NCI-H748 (cell line): Measurements from ENCODE around the gene CADM1.
A peak's percentile ranks its signal among the peaks of the same experiment; 100 is the strongest.

ENCODE experiments used
- DNase-seq: peaks from one replicate; lab custom pipeline; 2025; ENCODE audit not compliant: unreplicated experiment; lab: John Stamatoyannopoulos, UW

The CADM1 gene

GRCh38 chr11:115290479-115290878 is 213.7 kb downstream of the CADM1 start:
- no peak for DNase-seq

GRCh38 chr11:115287266-115287665 is 216.9 kb downstream of the CADM1 start:
- DNase-seq = peak; percentile 7

DNA sequence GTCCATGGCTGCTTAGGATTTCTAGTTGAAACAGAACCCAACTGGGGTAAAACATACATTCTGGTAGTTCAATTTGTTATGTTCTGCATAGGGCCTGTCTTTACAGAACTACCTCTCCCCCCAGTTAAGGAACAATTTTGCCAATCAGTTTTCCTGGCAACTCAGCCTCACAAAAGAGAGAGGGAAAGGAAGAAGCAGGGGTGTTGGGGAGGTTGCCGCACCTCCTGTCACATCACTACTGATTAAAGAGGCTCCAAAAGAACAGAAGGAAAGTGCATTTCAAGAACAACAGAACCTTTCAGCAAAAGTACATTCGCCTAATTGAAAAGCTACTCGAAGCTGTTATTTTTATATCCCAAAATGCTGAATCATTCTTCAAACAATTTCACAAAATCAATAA is 217.6 kb downstream of the CADM1 start:
- DNase-seq = no peak

DNA sequence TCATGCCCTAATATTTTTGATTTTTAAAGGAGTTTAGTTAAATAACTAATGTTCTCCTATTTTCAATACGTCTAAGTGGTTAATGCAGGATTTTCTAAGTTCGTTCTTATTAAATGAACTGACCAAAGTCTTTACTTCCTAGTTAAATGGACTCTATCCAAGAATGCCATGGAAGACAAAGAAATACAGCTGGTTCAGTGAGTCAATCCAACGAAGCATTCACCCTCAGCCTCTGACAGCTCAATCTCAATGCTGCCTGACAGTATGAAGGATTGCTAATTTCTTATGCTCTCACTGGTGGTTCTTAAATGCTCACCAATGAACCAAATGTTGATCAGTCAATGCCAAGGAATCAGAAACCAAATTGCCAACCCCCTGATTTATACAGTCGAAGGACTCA is 219.4 kb downstream of the CADM1 start:
- DNase-seq = no peak

DNA sequence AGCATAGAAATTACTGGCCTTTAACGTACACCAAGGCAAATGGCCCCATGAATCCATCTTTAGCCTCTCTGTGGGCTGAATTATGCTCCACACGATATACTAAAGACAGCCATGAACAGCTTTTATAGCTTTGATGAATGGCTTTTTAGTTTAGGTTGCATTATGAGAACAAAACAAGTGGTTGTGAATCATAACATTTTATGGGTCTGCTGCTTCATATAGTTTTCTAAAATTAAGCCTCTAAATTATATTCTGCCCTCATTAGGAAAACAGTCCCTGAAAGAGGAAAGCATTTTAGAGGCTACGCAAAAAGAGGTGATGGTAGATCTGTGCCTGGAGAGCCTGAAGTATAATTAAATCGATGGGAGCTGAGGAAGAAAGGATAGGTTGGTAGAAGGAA is 221.3 kb downstream of the CADM1 start:
- DNase-seq = no peak

- DNase-seq = no peak
These were observed 223.4 kb downstream of the CADM1 start for GRCh38 chr11:115280775-115281174.

DNA sequence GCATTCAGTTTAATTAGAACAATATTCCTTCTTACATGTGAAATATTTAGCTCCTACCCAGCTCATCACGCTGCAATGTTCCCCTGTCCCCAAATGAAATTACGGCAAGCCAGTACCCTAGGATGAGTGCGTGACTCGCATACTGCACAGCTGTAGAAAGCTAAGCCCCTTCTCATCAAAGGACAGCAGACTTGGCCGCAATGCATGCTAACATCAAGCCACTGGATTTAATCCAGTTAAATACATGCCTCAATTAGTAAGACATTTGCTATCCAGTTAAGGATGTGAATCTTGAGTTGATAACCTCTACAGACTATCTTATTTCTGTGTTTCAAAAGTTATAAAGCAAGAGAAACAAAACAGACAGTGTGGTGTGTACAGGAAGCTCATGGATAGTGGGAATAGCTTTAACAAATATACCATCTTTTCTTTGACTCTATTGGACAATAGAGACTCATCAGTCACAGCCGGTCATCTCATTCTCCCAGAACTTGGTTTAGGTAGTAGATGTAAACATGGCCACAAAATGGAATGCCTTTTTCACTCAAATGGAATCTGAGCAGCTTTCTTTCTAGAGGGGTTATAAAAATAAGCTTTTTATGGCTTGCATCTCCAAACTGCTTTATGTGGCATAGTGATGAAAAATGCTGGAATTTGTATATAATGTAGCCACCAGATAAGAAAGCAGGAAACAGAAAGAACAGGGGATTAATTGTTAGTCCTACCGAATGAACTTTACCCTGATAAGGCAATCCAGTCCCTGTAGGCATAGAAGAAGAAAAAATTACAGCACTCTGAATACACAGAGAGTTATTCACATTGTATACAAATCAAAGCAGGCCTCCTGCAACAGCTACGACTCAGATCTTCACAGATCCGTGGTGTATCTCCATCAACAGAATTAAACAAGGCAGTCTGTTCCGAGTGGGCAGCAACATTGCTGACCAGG is 224.1 kb downstream of the CADM1 start:
- no peak for DNase-seq

DNA sequence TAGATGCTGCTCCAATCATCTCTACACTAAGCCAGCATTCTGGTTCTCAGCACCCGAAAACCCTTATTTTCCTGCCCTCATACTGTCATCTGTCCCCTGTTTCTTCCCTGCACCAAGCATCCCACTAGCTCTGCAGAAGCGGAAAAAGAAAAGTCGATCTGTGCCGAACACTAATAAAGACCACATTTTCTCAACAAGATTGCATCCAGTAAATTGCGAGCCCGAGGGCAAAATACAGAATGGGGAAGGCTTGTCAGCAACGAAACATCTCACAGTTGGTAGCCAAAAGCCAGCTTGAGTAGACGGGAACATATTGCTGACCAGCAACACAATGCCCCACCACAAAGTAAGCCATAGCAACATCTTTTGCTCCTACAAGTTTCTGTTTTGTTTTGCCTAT is 227.4 kb downstream of the CADM1 start:
- no peak for DNase-seq

DNA sequence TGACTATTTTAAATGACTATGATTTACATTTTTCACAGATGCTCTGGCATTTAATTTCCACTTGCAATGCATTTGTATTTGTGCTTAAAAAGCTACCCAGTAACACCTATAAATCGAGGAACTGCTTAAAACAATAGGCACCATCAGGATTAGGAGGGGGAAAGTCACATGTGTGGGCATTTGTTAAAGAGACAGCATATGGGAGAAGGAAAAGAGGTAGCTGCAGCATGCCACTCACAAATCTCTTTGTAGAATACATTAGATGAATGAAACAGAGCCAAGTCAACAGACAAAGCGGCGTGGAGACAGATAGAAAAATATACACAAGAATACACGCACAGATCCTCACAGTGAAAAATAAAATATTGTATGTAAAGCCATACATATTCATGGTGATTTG is 228.0 kb downstream of the CADM1 start:
- no peak for DNase-seq

DNA sequence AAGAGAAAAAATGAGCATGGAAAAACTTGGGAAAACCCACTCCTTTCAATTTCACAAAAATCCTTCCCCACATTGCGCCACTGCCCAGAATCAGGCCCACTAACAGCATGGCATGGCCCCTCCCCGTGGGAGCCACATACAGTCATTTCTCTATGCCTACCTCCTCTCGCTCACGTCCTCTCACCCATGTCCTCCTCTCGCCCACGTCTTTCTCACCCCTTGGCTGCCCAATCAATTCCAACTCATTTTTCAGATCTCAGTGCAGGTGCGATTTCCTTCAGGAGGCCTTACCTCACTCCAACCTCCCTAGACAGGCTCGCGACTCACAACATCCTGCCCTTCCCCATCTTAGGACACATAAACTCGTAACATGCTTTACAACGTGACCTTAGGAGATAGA is 229.2 kb downstream of the CADM1 start:
- DNase-seq = no peak

DNA sequence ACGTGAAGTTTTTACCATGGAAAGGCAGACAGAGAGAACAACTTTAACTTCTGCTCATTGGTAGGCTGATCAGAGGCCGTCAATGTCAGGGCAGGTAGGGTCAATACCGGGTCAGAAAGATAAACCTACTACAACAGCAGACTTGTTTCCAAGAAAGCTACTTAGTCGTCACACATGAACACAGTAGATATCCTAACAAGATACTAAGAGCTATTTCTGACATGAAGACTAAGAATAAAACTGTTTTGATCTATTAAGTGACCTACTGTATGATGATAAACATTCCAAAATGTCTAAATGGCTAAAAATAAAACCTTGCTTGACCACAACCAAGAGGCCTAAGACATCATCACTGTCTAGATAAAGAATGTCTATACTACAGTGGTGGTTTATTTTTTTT is 231.3 kb downstream of the CADM1 start:
- DNase-seq = no peak

DNA sequence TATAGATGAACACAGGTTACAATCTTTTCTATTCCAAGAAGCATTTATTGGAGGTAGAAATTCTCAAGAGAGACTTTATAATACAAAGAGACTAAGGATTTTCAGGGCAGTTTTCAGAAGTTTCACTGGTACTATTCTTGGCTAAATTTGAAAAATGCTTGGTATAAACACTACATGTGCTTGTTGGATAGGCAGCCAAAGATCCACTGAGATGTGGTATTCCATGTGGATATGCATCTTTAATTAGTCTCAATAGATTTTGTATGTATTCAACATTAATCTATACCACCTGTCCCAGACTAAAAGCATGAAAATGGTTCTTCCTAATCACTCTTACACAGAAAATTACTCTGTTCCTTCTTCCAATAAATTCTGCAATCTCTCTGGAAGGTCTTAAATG is 232.6 kb downstream of the CADM1 start:
- no peak for DNase-seq

- DNase-seq = no peak
These were observed 234.8 kb downstream of the CADM1 start for GRCh38 chr11:115269191-115269950.

DNA sequence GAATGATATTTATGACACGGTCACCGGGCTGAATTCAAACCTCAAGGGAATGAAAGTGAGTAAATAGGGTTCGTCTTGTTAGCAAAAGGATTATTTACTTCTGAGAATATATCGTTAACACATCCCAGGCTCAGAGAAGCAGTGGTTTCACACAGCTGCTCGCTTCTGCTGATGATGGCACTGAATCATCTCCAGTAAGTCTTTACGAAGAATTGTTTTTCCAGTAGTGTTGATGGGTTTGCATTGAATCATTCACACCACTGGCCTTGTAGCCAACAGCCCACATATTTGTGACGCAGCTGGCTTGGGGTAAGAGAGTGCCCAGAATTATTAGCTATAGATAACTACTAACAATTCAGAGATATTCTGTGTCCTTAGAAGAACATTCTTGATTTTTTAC is 236.3 kb downstream of the CADM1 start:
- DNase-seq = no peak

- DNase-seq = peak; percentile 28
These were observed 236.9 kb downstream of the CADM1 start for GRCh38 chr11:115267238-115267781.

GRCh38 chr11:115266066-115266639 is 238.1 kb downstream of the CADM1 start:
- no peak for DNase-seq

DNA sequence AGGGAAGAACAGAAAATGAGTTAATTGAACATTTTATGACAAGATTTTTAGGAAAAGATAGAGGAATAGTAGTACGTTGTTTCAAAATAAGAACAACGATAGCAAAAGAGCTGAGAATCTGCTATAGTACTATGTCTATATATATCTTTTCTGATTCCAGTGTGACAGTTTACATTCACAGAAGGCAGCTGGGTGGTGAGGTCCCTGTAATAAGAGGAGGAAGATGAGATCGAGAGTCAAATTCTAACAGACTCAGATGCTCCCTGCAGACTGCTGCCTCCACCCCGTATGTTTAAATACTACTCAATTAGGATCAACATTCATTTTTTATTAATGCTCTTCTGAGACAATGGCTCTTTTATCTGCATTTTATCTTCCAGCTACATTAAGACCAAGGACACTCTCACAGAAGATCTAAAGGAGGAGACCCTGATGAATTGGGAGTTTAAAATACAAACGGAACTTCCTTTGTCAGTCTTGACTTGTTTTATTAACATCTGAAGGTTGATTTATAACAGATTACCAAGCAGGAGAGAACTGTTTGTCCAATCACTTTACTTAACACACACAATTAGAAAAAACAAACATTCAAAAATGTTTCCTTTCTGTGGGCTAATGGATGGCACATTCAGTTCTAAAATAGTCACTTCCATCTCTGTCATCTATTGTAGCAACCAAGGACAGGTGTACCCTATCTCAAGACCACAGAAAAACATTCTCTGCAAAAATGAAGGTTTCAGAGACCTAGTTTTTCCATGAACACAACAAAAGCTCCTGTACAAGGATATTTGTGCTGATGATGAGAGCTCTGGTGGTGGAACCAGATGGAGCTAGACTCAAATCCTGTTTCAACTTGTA is 240.2 kb downstream of the CADM1 start:
- peak; percentile 95 for DNase-seq

DNA sequence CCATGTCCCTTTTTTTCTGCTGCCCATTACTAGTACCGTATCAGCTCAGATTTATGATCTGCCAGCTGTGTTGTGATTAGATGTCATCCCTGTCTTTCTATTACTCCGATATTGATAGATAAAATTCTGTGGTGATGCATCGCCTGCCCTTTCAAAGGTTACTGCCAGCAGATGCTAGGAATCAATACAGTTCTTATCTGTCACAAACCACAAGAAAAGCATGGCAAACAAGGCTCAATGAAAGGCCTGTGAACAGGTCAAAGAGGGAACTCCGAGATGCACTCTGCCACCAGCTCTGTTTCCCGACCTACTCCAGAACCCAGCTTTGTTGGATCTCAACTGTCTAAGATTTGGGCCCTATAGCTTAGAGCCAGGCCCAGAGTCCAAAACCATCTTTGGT is 246.0 kb downstream of the CADM1 start:
- DNase-seq = no peak

DNA sequence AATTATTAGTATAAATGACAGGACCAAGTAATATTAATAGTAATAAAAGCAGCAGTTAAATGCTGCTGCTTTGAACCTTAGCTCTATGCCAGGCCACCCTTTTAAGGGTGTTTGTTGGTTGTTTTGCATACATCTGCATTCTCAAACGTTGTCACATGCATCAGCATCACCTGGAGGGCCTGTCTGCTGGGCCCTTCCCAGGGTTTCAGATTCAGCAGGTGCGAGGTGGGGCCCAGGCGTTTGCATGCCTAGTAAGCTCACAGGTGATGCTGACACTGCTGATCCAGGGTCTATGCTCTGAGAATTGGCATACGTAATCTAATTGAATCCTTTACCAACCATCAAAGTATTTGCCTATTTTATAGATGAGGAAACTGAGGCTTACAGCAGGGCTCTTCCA is 246.5 kb downstream of the CADM1 start:
- DNase-seq = peak; percentile 55

DNA sequence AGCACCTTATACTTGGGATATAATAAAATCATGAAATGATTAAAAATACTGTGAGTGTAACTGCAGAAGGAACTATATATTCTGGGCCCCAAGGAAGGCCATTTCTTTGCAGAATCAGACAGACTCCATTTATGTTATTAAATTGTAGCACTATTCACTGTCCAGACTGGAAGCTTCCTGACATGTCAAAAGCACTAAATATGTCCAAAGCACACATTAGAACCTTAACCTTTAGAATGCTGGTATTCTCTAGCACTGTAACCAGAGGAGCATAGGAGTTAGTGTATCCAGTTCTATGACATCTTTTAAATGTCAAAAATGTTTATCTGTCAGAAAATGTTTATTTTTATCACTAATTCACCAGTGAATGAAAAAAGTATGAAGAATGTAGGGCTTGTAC is 246.9 kb downstream of the CADM1 start:
- DNase-seq = no peak
